Non-pigmented ciliary epithelial cell (primary cell): Measurements from ENCODE around the gene DYNC2LI1.
"Not testable (repeated sequence)": the region's sequence is repeated elsewhere in the genome, so short reads cannot be mapped to it uniquely, and the experiment has no call there.

Source experiments
- DNase-seq: peaks from one replicate; pipeline ENCODE4 v3.0.0-alpha.2; 2010; ENCODE audit warnings: low read depth

DYNC2LI1 gene

DNA sequence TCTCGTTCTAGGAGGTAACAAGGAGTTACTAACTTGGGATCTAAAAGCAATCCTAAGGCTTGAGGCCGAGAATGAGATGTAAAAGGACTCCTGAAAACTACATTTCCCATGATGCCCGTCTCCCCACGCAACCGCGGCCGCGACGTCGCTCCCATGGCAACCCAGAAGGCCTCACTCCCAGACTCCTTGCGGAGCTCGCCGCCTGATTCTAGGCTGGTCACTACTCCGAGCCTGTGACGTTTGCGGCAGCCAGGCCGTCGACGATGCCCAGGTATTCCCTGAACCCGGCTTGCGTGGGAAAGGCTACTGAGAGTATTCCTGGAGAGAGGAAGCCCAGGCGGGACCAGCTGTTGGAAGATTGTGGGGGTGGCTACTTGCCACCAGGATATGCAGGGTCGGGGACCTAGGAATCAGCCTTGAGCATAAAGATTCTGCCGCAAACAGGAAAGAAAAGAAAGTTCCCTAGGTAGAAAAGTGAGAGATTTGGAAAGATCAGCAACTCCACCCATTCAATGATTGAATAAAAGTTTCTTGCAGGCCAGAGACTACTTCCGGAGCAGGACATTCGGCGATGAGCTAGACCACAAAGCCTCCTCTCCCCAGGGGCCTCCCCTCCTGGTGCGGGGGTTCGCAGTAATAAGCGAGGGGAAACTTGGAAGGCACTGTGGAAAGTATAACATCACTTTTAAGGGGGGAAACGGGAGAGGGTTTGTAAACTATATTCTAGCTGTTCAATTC is at the start of gene DYNC2LI1:
Gene DYNC2LI1 (plus strand): TSS at position 164 of the 738 bp plus-strand sequence. CDS start 100 bp downstream, at position 264.
- DNase-seq, result peak; percentile 66

DNA sequence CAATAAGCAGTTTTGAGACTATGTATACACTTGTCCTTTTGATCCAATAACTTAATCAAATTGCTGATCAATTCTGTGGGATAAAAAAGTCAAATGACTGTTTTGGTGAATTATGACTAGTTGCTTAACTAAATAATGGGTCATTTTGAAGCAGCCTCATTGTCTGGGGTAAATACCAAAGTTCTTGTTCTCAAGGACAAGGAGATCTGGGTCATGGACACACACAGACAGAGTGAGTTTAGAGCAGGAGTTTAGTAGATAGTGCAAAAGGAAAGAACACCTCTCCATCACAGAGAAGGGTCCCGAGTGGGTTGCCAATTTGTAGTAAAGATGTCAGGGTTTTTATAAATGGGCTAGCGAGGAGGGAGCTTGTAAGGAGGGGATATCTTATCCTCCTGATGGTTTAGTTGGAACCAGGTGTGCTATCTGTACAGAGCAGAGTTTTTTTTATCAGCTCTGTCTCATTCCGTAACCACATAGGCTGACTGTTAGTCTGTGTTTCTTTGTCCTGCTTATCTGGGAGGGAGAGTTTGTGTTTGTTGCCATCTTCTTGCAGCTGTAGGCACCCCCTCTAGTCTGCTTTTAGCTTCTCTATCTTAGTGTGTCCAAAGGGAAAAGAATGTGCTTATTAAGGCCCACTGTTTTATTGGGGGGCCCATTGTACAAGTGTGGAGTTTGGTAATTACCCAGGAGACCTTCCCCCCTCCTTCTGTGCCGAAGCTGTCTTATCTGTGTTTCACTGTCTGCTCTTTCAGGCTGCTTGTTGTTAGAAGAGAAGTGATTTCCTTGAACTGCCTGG is 48.9 kb upstream of the DYNC2LI1 start:
- DNase-seq, result no peak

- DNase-seq, result no peak
Observed at GRCh38 chr2:43725711-43726246, 48.1 kb upstream of the DYNC2LI1 start.

DNA sequence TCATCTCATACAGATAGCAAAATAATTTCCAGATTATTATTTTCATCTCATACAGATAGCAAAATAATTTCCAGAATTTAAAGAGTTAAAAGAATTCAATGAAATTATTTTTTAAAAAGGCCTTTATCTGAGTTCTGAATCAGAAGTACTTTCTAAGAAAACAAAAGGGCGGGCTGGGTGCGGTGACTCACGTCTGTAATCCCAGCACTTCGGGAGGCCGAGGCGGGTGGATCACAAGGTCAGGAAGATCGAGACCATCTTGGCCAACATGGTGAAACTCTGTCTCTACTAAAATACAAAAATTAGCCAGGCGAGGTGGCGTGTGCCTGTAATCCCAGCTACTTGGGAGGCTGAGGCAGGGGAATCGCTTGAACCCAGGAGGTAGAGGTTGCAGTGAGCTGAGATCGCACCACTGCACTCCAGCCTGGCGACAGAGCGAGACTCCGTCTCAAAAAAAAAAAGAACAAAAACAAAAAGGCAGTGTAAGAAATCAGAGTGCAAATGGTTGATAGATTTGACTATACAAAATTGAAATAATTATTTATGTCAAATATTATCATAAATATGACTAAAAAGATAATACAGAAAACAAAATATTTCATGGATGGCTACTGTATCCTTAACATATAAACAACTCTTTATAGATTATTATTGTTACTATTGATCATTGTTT is 46.7 kb upstream of the DYNC2LI1 start:
- DNase-seq, result not testable (repeated sequence)

DNA sequence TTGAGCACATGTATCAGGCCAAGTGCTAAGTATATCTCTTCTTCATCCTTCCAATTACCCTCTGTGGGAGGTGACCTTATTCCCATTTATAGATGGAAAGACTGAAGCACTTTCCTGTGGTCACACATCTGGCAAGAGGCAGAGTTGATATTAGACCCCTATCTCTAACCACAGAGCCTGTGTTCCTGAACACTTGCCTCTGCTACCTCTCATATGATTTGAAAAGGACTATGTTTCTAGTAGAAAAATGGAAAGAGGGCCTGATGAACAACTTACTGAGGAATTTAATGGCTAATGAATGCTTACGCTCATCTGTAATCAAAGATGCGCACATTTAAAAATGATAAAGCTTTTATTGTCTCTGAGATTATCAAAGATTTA is 46.2 kb upstream of the DYNC2LI1 start:
- no peak for DNase-seq

GRCh38 chr2:43729491-43730174 is 44.2 kb upstream of the DYNC2LI1 start:
- no peak for DNase-seq

DNA sequence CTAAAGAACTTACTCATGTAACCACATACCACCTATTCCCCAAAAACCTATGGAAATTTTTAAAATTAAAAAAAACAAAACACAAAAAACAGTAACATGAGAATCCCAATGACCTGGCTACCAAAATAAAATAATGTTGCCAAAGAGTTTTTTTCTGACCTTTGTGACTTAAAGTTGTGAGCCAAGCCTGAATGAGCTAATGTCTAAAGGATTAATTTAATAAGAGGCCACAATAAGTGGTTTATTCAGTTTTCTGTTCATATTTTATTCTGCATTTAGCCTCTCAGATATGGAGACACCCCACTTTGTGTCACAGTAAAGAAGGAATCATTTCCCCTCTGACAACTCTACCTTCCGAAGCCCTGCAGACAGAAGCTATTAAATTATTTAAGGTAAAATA is 42.6 kb upstream of the DYNC2LI1 start:
- DNase-seq, result no peak

- no peak for DNase-seq
Observed at GRCh38 chr2:43736637-43737036, 37.2 kb upstream of the DYNC2LI1 start.

GRCh38 chr2:43737097-43737854 is 36.6 kb upstream of the DYNC2LI1 start:
- DNase-seq, result peak; percentile 84

DNA sequence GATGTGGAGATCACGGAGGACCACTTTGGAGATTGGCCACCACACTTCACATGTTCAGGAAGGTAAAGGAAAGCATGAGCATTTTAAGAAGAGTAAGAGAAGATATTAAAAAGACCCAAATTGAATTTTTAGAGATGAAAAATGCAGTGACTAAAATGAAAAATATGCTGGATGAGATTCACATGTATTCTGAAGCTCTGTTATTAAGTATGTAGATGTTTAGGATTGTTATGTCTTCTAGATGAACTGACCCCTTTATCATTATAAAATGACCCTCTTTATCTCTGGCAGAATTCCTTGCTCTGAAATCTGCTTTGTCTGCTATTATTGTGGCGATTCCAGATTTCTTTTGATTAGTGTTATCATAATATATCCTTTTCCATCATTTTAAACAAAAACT is 36.0 kb upstream of the DYNC2LI1 start:
- no peak for DNase-seq

GRCh38 chr2:43738257-43738656 is 35.6 kb upstream of the DYNC2LI1 start:
- DNase-seq, result no peak

DNA sequence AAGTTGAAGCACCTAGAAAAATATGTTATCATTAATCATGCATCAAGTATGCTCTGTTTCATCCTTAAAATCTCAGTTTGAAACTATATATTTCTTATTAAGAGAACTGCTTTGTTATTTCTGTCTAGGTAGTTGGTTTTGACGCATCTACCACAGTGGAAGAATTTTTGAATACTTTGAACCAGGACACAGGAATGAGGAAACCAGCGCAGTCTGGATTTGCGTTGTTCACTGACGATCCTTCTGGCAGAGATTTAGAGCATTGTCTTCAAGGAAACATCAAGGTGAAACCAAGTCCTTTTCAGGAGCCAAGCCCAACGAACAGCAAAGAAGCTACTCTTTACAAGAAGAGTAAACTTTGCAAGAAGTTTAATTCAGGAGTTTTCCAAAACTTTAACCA is 30.1 kb upstream of the DYNC2LI1 start:
- no peak for DNase-seq

GRCh38 chr2:43745457-43745856 is 28.4 kb upstream of the DYNC2LI1 start:
- no peak for DNase-seq

GRCh38 chr2:43748333-43748732 is 25.5 kb upstream of the DYNC2LI1 start:
- no peak for DNase-seq

GRCh38 chr2:43749583-43749982 is 24.3 kb upstream of the DYNC2LI1 start:
- no peak for DNase-seq

DNA sequence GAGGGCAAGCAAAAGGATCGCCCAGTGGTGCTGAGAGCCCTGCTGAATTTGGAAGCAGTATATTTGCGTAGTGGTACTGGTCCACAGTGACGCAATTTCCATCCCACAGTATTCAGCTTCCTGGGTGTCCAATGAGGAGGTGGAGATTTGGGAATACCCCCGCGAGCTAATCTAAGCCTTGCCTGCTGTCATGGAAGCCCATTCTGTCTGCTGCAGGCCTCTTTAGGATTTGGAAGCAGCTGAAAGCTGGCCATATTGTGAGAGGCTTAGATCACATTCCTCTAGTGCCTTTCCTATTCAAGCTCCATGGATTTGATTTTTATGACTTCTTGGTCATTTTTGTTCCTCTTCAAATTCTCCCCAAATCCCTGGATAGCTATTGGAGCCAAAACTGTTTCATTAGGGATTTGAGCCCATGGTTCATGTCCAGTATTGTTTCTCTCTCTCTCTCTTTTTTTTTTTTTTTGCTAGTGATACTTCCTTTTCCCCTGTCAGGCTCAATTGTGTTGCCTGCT is 22.3 kb upstream of the DYNC2LI1 start:
- DNase-seq, result no peak

- no peak for DNase-seq
Observed at GRCh38 chr2:43752302-43752701, 21.5 kb upstream of the DYNC2LI1 start.

DNA sequence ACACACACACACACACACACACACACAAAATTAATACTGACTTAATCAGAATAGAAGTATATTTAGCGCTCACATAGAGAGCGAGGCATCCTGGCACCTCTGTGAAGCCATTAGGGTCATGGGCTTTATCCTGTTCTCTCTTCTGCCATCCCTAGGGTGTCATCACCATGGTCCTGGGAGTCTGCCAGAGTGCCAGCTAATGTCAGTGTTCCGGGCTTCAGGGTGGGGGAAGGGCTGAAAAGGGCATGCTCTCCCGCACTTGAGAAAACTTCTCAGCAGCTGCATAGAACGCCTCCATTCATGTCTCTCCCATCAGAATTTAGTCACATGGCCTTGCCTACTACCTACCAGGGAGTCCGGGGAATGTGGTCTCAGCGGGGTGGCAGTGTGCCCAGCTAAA is 19.7 kb upstream of the DYNC2LI1 start:
- DNase-seq, result no peak

GRCh38 chr2:43758739-43759138 is 15.1 kb upstream of the DYNC2LI1 start:
- DNase-seq, result no peak

DNA sequence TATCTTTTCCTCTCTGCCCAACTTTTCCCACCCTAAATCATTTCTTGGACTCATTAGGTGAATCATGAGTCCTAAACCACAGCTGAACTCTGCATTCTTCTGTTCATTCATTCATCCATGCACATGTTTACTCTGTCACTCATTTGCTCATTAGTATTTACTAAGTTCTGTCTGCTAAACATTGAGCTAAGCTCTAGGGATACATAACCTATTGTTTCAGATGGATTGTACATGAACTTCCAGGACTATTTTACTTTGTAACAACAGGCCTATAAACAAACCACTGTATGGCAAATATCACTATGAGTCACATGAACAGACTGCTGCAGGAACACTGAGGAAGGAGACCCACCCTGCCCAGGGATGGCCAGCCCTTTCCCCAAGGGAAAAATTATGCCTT is 14.6 kb upstream of the DYNC2LI1 start:
- DNase-seq, result peak; percentile 41

- DNase-seq, result peak; percentile 43
Observed at GRCh38 chr2:43762286-43762685, 11.6 kb upstream of the DYNC2LI1 start.
